Fibroblast of skin of left biceps (primary cell): ENCODE results near the gene CD82.

Source experiments
- DNase-seq, 2 experiments: peaks; one replicate each; pipeline ENCODE4 v3.0.0-alpha.2; 2013; ENCODE audit warnings: low read depth in 2 of 2

Gene CD82

GRCh38 chr11:44615913-44616791, 50.7 kb downstream of the CD82 start:
- no peak for DNase-seq

GRCh38 chr11:44617671-44618461, 52.4 kb downstream of the CD82 start:
- DNase-seq = no peak

GRCh38 chr11:44618561-44619425, 53.3 kb downstream of the CD82 start:
- no peak for DNase-seq

GRCh38 chr11:44620328-44620725, 54.9 kb downstream of the CD82 start:
- DNase-seq = no peak

- peak in 1 of 2 experiments; percentile 6 for DNase-seq
Measured at GRCh38 chr11:44621140-44621681, 55.7 kb downstream of the CD82 start.

GRCh38 chr11:44621784-44622183, 56.3 kb downstream of the CD82 start:
- no peak for DNase-seq

GRCh38 chr11:44622190-44622650, 56.8 kb downstream of the CD82 start:
- no peak for DNase-seq

- DNase-seq = no peak
Measured at GRCh38 chr11:44622721-44623258, 57.3 kb downstream of the CD82 start.

GRCh38 chr11:44623341-44623730, 57.9 kb downstream of the CD82 start:
- DNase-seq = no peak

GRCh38 chr11:44623731-44624491, 58.4 kb downstream of the CD82 start:
- no peak for DNase-seq

- no peak for DNase-seq
Measured at GRCh38 chr11:44624761-44625221, 59.3 kb downstream of the CD82 start.

- no peak for DNase-seq
Measured at GRCh38 chr11:44625759-44626523, 60.5 kb downstream of the CD82 start.

GRCh38 chr11:44626645-44627044, 61.2 kb downstream of the CD82 start:
- DNase-seq = no peak

- DNase-seq = no peak
Measured at GRCh38 chr11:44627165-44627789, 61.8 kb downstream of the CD82 start.

GRCh38 chr11:44627911-44628729, 62.7 kb downstream of the CD82 start:
- no peak for DNase-seq

- no peak for DNase-seq
Measured at GRCh38 chr11:44628730-44629700, 63.6 kb downstream of the CD82 start.

GRCh38 chr11:44629732-44630345, 64.4 kb downstream of the CD82 start:
- no peak for DNase-seq
